Nephron progenitor cell (in vitro differentiated cells): Measurements from ENCODE around the gene NPR2.

Source experiments
- DNase-seq: peaks from one replicate; pipeline ENCODE4 v3.0.0; 2021
- H3K27ac Mint-ChIP-seq: 2 replicates; pipeline ENCODE4 v1.8.0; 2021; ENCODE audit warnings: mild to moderate bottlenecking, moderate library complexity, mixed read lengths
- H3K27me3 Mint-ChIP-seq: 2 replicates; pipeline ENCODE4 v1.8.0; 2021; ENCODE audit warnings: mild to moderate bottlenecking, low read depth, mixed read lengths; ENCODE audit not compliant: poor library complexity
- H3K36me3 Mint-ChIP-seq: 2 replicates; pipeline ENCODE4 v1.8.0; 2021; ENCODE audit warnings: low read depth, mixed read lengths
- H3K4me1 Mint-ChIP-seq: 2 replicates; pipeline ENCODE4 v1.8.0; 2021; ENCODE audit warnings: mixed read lengths
- H3K4me3 Mint-ChIP-seq: 2 replicates; pipeline ENCODE4 v1.8.0; 2021; ENCODE audit warnings: mild to moderate bottlenecking, moderate library complexity, mixed read lengths
- H3K9me3 Mint-ChIP-seq: 2 replicates; pipeline ENCODE4 v1.8.0; 2021; ENCODE audit warnings: mild to moderate bottlenecking, moderate library complexity, mixed read lengths
- CTCF ChIP-seq: fragments of 200-600 bp; sonication (generic); IDR thresholded peaks from 2 replicates; pipeline ENCODE4 v1.5.0; 2021; ENCODE audit warnings: antibody characterized with exemption

NPR2 gene

GRCh38 chr9:35814106-35814840 lies 22.9 kb downstream of the NPR2 start:
- peak overlapping the region; percentile 96 for H3K27ac Mint-ChIP-seq
- DNase-seq = peak; percentile 67
- peak overlapping the region; percentile 88 for H3K4me3 Mint-ChIP-seq
- H3K4me1 Mint-ChIP-seq = peaks cover 41% of the 10 kb centered on the region
- no peaks in the 10 kb centered on the region for H3K36me3 Mint-ChIP-seq
- H3K27me3 Mint-ChIP-seq = peaks cover 11% of the 10 kb centered on the region
- peak; percentile 11 for TF ChIP-seq CTCF
- peaks cover 3% of the 10 kb centered on the region for H3K9me3 Mint-ChIP-seq

- H3K4me1 Mint-ChIP-seq = peaks cover 41% of the 10 kb centered on the region
- peaks cover 3% of the 10 kb centered on the region for H3K9me3 Mint-ChIP-seq
- peak; percentile 96 for DNase-seq
- no peak for TF ChIP-seq CTCF
- peak within 1 kb of the TSS; percentile 98 for H3K27ac Mint-ChIP-seq
- no peaks in the 10 kb centered on the region for H3K36me3 Mint-ChIP-seq
- peak within 1 kb of the TSS; percentile 88 for H3K4me3 Mint-ChIP-seq
- H3K27me3 Mint-ChIP-seq = peaks cover 11% of the 10 kb centered on the region
Measured at GRCh38 chr9:35814841-35815543, 23.6 kb downstream of the NPR2 start, which contains the start of gene HINT2. HINT2 (minus strand) TSS chr9:35815042; CDS start chr9:35814979, 63 bp downstream.

- H3K36me3 Mint-ChIP-seq = no peaks in the 10 kb centered on the region
- H3K27ac Mint-ChIP-seq = no peak overlapping the region
- H3K4me1 Mint-ChIP-seq = peaks cover 40% of the 10 kb centered on the region
- peaks cover 3% of the 10 kb centered on the region for H3K9me3 Mint-ChIP-seq
- no peak for DNase-seq
- peaks cover 14% of the 10 kb centered on the region for H3K27me3 Mint-ChIP-seq
- TF ChIP-seq CTCF = no peak
- H3K4me3 Mint-ChIP-seq = peak overlapping the region; percentile 19
Measured at GRCh38 chr9:35816708-35817107, 25.3 kb downstream of the NPR2 start.

GRCh38 chr9:35818341-35818740 lies 26.9 kb downstream of the NPR2 start:
- peaks cover 14% of the 10 kb centered on the region for H3K27me3 Mint-ChIP-seq

GRCh38 chr9:35820076-35820475 lies 28.7 kb downstream of the NPR2 start:
- Mint-ChIP-seq H3K9me3 (peaks cover 3% of the 10 kb centered on the region), H3K4me1 (peaks cover 22% of the 10 kb centered on the region), H3K27ac (no peak overlapping the region)

More at GRCh38 chr9:35818341-35818740, 26.9 kb downstream of the NPR2 start:
- H3K36me3 Mint-ChIP-seq = no peaks in the 10 kb centered on the region
- H3K4me3 Mint-ChIP-seq = no peak overlapping the region
- no peak overlapping the region for H3K27ac Mint-ChIP-seq
- peaks cover 32% of the 10 kb centered on the region for H3K4me1 Mint-ChIP-seq
- no peak for TF ChIP-seq CTCF
- DNase-seq = no peak
- peaks cover 3% of the 10 kb centered on the region for H3K9me3 Mint-ChIP-seq

More at GRCh38 chr9:35820076-35820475, 28.7 kb downstream of the NPR2 start:
- Mint-ChIP-seq H3K27me3 (peaks cover 14% of the 10 kb centered on the region), H3K36me3 (no peaks in the 10 kb centered on the region), H3K4me3 (no peak overlapping the region)
- DNase-seq = no peak
- TF ChIP-seq CTCF = no peak
